Suprapubic skin (tissue), 4 donors: ENCODE data around the gene NKD2. TPM values are rescaled to one million over a fixed set of nuclear protein-coding genes. Genes with fewer than 3 reads are reported as not detected.

Experiments used
- DNase-seq, 2 donors: peaks; one replicate each; pipeline ENCODE4 v3.0.0-alpha.2; 2019; ENCODE audit warnings: low spot score in 2 of 2
- H3K27ac ChIP-seq: fragments of 200-600 bp; sonication (generic); one replicate; pipeline ENCODE4 v1.5.1; 2019
- H3K27me3 ChIP-seq: fragments of 200-600 bp; sonication (generic); one replicate; pipeline ENCODE4 v1.5.1; 2019
- H3K36me3 ChIP-seq: fragments of 200-600 bp; sonication (generic); one replicate; pipeline ENCODE4 v1.5.1; 2019
- H3K4me1 ChIP-seq: fragments of 200-600 bp; sonication (generic); one replicate; pipeline ENCODE4 v1.5.1; 2019
- H3K4me3 ChIP-seq: fragments of 200-600 bp; sonication (generic); one replicate; pipeline ENCODE4 v1.5.1; 2019; ENCODE audit warnings: mild to moderate bottlenecking
- H3K9me3 ChIP-seq: fragments of 200-600 bp; sonication (generic); one replicate; pipeline ENCODE4 v1.5.1; 2019
- CTCF ChIP-seq, 2 donors: fragments of 200-600 bp in 1 of 2; fragments of 450-650 bp in 1 of 2; sonication (generic) in 1 of 2; IDR thresholded peaks; one replicate each; pipeline ENCODE4 v1.5.1; 2016 to 2019; ENCODE audit warnings: antibody characterized with exemption in 2 of 2, mild to moderate bottlenecking in 1 of 2, moderate library complexity in 1 of 2
- EP300 ChIP-seq: sonication (generic); formaldehyde crosslinking; IDR thresholded peaks from one replicate; pipeline ENCODE4 v1.6.1; 2017; ENCODE audit warnings: antibody characterized with exemption
- POLR2A ChIP-seq, 2 donors: fragments of 450-650 bp; IDR thresholded peaks; one replicate each; pipeline ENCODE4 v1.6.1; 2017; ENCODE audit warnings: antibody characterized with exemption in 2 of 2, mild to moderate bottlenecking in 2 of 2, moderate library complexity in 2 of 2
- POLR2AphosphoS5 ChIP-seq, 3 donors: sonication (generic); formaldehyde crosslinking; IDR thresholded peaks; one replicate each; pipeline ENCODE4 v1.6.1; 2017; ENCODE audit warnings: antibody characterized with exemption in 3 of 3
- WGBS: methylation state at CpG from one replicate; pipeline ENCODE4 v1.1.5; 2018; 5-methylcytosine and 5-hydroxymethylcytosine counted together
- total RNA-seq, 4 donors: library from RNA; depleted of rRNA; stranded (reverse); fragments of >200 nt; gene quantifications; one replicate each; pipeline ENCODE4 v1.1.0, GENCODE V29; 2016

NKD2 gene
- total RNA-seq, 4 donors from 2014 or later, result 7.9 to 13.0 (median 10.6) TPM

GRCh38 chr5:1005249-1005851 lies 3.3 kb upstream of the NKD2 start:
- 84% methylated on average over 17 of the region's 47 CpGs for WGBS
- no peaks in the 10 kb centered on the region for H3K36me3 ChIP-seq
- H3K9me3 ChIP-seq, result no peaks in the 10 kb centered on the region
- H3K4me3 ChIP-seq, result peak overlapping the region; percentile 70
- no peak overlapping the region for H3K27ac ChIP-seq
- peaks cover 54% of the 10 kb centered on the region for H3K4me1 ChIP-seq
- DNase-seq, result peak; percentile 65 to 71
- no peak for TF ChIP-seq CTCF (IDR thresholded peaks at IDR 0.05)
- no peak for TF ChIP-seq POLR2AphosphoS5 (IDR thresholded peaks at IDR 0.05)
- TF ChIP-seq POLR2A (IDR thresholded peaks at IDR 0.05), result no peak
- TF ChIP-seq EP300, result no peak
- peaks cover 40% of the 10 kb centered on the region for H3K27me3 ChIP-seq

- H3K36me3 ChIP-seq, result no peaks in the 10 kb centered on the region
- peaks cover 56% of the 10 kb centered on the region for H3K4me1 ChIP-seq
- no peak for TF ChIP-seq CTCF (IDR thresholded peaks at IDR 0.05)
- no peak overlapping the region for H3K4me3 ChIP-seq
- DNase-seq, result peak; percentile 56 to 72
- WGBS, result 98% methylated on average over 8 of the region's 13 CpGs
- no peak overlapping the region for H3K27ac ChIP-seq
- H3K9me3 ChIP-seq, result no peaks in the 10 kb centered on the region
- H3K27me3 ChIP-seq, result peaks cover 48% of the 10 kb centered on the region
These were observed 2.5 kb upstream of the NKD2 start for GRCh38 chr5:1005904-1006655.

DNA sequence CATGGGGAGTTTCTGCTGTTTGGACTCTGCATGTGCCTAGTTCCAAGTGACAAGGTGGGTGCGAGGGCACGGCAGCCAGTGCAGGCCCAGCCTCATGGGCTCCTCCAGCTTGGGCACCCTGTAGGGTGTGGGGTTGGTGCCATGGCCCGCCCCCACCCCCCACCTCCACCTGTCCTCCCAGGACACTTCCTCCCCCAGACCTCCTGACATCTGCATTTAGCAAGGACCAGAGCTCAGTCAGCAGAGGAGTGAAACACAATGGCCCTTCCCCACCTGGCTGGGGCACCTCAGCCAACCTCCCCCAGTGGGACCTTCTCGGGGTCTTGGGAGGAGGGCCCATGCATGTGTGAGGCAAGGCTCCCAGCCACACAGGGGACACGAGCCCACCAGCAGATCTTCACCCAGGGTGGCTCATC lies 1.9 kb upstream of the NKD2 start:
- no peaks in the 10 kb centered on the region for H3K9me3 ChIP-seq
- H3K4me3 ChIP-seq, result no peak overlapping the region
- no peak overlapping the region for H3K27ac ChIP-seq
- TF ChIP-seq POLR2A (IDR thresholded peaks at IDR 0.05) (no peak), POLR2AphosphoS5 (IDR thresholded peaks at IDR 0.05) (no peak), CTCF (IDR thresholded peaks at IDR 0.05) (no peak), EP300 (no peak)
- 94% methylated on average over 3 of the region's 5 CpGs for WGBS
- H3K36me3 ChIP-seq, result no peaks in the 10 kb centered on the region
- H3K27me3 ChIP-seq, result peaks cover 54% of the 10 kb centered on the region
- H3K4me1 ChIP-seq, result peaks cover 56% of the 10 kb centered on the region
- peak in 1 of 2 donors; percentile 72 for DNase-seq

DNA sequence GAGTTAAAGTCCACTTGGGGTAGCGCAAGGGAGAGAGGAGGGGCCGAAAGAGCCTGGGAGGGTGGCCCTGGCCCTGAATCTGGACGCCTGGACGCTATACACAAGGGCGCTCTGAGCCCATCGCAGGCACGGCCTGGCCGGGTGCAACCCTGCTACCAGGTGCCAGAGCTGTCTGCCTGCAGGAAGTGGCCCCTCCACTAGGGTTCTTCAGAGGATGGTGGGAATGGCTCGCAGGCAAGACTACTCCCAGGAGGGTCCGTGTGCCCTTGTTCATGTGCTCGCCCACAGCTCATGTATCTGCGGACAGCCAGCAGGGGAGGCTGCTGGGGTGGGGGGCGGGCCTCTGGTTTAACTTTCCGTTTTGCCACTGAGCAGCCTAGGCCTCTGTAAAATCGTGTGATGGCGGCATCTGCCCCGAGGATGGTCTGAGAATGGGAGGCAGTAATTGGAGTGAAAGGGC lies 1.4 kb upstream of the NKD2 start:
- peaks cover 56% of the 10 kb centered on the region for H3K4me1 ChIP-seq
- no peak for TF ChIP-seq EP300
- TF ChIP-seq CTCF (IDR thresholded peaks at IDR 0.05), result no peak
- no peak for TF ChIP-seq POLR2A (IDR thresholded peaks at IDR 0.05)
- H3K9me3 ChIP-seq, result no peaks in the 10 kb centered on the region
- no peaks in the 10 kb centered on the region for H3K36me3 ChIP-seq
- H3K27ac ChIP-seq, result no peak overlapping the region
- no peak overlapping the region for H3K4me3 ChIP-seq
- peak; percentile 53 to 74 for DNase-seq
- 84% methylated on average over 12 of the region's 17 CpGs for WGBS
- peaks cover 56% of the 10 kb centered on the region for H3K27me3 ChIP-seq

DNA sequence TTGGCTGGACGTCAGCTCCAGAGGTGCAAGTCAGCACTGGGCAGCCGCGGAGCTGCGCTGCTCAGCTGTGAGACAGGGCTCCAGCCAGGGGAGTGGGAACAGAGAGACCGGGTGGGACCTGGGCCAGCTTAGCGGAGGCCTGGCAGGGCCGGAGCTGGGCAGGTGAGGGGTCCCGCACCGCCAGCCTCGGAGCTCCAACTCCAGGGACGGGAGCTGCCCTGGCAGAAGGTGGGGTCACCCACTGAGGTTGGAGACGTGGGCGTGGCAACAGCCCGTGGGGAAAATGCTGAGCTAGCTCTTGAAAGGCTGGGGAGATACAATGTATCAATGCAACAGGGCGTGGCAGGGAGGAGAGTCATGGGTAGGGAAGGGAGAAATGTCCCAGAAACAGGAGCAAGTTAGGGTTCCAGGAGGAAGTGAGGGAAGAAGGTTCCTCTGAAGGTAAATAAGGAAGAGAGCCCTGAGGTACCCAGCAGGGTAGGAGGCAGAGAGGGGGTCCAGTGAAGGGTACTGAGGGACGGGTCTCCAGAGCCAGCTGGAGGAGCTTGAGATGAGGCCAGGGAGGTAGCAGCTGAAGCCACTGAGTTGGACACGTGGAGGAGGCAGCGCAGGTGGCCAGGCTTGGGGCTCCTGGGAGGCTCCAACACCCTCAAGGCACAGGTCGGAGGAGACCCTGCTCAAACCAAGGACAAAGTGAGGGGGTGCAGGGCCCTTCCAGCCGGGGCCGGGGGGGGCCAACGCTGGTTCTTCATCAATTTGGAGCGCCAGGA lies 736 bp upstream of the NKD2 start:
- peak overlapping the region; percentile 64 for H3K4me3 ChIP-seq
- no peaks in the 10 kb centered on the region for H3K36me3 ChIP-seq
- WGBS, result 52% methylated on average over 13 of the region's 23 CpGs
- H3K27me3 ChIP-seq, result peaks cover 56% of the 10 kb centered on the region
- no peaks in the 10 kb centered on the region for H3K9me3 ChIP-seq
- no peak overlapping the region for H3K27ac ChIP-seq
- peak; percentile 63 to 67 for DNase-seq
- no peak for TF ChIP-seq POLR2A (IDR thresholded peaks at IDR 0.05)
- no peak for TF ChIP-seq CTCF (IDR thresholded peaks at IDR 0.05)
- TF ChIP-seq EP300, result no peak
- no peak for TF ChIP-seq POLR2AphosphoS5 (IDR thresholded peaks at IDR 0.05)
- H3K4me1 ChIP-seq, result peaks cover 55% of the 10 kb centered on the region
